Sciatic nerve (tissue), 2 donors: ENCODE results near the gene CD2BP2. TPM values are rescaled to one million over a fixed set of nuclear protein-coding genes. Genes with fewer than 3 reads are reported as not detected.

Experiments
- ATAC-seq: fragments of 200-7000 bp; cut with Tn5 transposase; one replicate; pipeline ENCODE4 v1.9.1; 2020; ENCODE audit warnings: mild to moderate bottlenecking, moderate library complexity
- DNase-seq: peaks from one replicate; pipeline ENCODE4 v3.0.0-alpha.2; 2020; ENCODE audit warnings: low spot score
- intact Hi-C: fragments of 100-400 bp; cut with DNase I; formaldehyde crosslinking; loops from one replicate; pipeline ENCODE4 v1.14.2; 2022
- total RNA-seq: library from RNA; stranded (reverse); fragmentation: NEBNext Ultra II Directional; extraction: Animal tissue kit (Norgen Biotek cat#: 25700); gene quantifications from one replicate; pipeline ENCODE4 v1.2.1, GENCODE V29; 2021
- donor health status: DM: no; HTN: no; CAD: no.
- donor health status: DM: no; HTN: no; CAD: no.

CD2BP2 gene
- total RNA-seq, 1 donor from 2014 or later: 49.8 TPM

DNA sequence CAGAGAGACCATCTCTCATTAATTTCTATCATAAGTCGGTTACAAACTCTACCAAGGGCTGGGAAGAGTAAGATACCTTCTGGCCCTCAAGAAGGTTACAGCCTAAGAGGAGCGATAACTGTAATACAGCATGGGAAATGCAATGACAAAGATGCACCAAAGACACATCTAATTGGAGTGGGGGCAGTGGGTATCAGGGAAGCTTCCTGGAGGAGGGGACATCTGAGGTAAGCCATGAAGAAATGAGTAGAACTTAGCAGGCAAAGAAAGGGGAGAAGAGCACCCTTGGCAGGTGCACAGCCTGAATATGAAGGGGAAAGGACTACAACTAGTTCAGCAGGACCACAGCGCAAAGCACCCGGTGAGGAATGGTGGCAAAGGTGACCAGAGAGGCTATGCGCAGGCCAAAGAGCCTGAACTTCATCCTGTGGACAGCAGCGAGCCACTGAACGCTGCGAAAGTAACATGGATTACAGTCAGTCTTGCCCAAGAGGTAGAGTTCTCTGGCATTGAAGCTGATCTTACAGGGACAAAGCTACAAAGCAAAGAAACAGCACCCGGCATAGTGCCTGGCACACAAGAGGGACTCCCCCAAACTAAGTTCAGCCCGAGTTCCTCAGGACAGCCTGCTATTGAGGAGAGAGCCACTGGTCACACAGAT is 12.4 kb upstream of the CD2BP2 start:
- intact Hi-C loops: no loop called here
- DNase-seq: no peak
- no peak for ATAC-seq

DNA sequence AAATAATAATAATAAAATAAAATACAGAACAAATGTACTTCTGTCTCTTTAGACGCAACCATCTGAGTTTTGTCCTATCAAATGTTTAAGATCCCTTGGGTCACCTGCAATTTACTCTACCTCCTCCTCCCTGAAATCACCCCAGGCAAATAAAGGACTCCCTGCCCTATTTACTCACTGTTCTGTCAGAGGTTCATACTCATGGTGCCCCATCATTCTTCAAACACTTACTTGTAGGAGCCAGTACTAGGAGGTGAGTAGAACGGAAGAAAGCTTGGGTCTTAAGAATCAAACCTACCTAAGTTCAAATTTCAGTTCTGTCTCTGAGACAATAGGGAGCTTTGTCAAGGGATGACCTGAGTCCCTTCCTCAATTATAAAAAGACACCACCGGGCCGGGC is 11.4 kb upstream of the CD2BP2 start:
- intact Hi-C loops: no loop called here
- no peak for ATAC-seq
- no peak for DNase-seq

DNA sequence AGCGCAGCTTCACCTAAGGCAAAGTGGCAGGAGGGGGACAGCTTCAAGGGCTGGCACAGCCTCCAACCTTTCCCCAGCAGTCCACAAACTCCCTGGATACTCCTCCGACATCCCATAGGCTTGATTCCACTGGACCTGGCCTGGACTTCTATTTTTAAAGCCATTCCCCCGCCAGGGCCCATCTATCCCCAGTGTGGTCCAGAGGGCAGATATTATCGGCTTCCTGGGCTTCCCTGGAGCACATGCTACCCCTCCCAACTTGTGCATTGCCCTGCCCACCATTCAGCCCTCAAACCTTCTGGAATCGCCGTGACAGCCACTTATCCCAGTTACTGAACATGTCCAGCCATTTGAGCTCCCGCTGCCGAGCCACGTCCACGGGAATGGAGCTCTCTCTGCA is 10.1 kb upstream of the CD2BP2 start:
- intact Hi-C loops: no loop called here
- no peak for DNase-seq
- ATAC-seq: no peak

DNA sequence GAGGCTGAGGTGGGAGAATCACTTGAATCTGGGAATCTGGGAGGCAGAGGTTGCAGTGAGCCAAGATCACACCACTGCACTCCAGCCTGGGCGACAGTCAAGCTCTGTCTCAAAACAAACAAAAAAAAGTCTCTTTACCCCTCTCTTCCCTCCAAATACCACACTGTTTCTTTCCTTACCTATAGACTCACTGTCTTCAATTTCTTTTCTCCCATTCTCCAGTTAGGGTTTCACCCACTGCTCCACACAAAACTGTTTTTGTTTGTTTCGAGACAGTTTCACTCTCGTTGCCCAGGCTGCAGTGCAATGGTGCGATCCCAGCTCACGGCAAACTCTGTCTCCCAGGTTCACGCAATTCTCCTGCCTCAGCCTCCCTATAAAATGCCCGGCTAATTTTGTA is 6.1 kb upstream of the CD2BP2 start:
- DNase-seq (no peak), ATAC-seq (no peak)
- intact Hi-C loops: no loop called here

DNA sequence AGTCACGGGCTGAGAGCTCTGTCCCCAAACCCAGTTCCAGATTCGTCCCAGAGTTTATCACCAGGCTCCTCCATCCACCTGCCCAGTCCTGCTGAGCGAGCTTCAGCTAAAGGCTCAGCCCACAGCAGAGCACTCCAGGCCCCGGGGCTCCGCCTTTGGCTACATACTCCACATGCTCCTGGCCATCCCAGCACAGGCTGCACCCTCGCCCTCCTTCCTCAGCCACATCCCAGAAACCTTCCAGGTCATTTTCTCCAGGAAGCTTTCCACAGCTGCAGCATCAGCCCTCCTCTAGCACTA is 4.7 kb upstream of the CD2BP2 start:
- intact Hi-C loops: no loop called here
- ATAC-seq (no peak), DNase-seq (no peak)

DNA sequence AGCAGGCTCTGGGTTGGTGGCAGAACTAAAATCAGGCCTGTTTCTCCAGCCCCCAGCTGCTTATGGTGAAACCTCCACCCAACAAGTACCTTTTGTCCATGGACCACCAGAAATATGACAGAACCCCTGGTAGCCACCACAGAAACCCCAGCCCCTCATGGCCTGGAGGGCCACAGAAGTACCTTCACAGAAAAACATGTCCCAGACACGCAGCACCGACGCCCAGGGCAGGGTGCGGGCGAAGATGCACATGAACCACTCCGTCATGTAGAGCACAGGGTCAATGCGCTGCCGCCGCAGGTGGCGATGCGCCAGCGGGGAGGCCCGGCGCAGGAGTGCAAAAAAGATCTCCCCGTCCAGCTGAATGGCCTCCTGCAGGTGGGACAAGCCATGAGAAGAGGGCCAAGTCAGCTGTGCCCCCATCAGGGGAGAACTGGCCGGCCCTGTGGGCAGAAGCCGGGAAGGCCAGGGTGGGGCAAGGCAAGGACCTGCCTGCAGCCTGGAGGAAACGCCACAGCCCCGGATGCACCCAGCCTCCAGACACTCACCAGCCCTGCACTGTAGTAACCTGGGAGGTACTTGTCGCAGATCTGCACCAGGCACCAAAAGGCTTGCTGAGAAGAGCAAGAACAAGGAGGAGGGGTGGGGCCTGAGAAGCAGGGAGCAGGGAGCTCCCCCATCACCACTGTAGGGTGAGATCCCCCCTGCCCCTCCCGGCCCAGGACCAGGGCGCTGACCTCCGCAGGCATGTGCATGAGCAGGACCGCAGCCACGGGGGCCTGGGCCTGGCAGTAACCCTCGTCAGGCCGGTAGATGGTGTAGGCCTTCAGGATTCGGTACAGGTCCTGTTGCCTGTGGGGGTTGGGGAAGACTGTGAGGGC is 4.1 kb upstream of the CD2BP2 start:
- no peak for ATAC-seq
- intact Hi-C loops: no loop called here
- no peak for DNase-seq

DNA sequence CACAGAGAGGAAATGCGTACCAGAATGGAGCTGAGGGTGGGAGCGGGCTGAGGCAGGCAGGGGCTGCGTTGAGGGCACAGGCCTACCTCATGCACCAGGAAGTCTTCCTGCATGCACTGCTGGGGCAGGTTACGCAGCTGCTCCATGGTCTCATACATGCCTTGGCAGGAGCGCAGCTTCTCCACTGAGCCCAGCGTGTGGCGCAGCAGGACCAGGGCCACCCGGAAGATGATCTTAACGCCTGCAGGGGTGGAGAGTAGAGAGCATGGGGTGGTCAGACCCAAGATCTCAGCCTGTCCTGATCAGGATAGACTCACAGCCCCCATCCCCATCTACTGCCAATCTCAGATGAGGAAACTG is 3.4 kb upstream of the CD2BP2 start:
- DNase-seq (no peak), ATAC-seq (no peak)
- intact Hi-C loops: no loop called here

DNA sequence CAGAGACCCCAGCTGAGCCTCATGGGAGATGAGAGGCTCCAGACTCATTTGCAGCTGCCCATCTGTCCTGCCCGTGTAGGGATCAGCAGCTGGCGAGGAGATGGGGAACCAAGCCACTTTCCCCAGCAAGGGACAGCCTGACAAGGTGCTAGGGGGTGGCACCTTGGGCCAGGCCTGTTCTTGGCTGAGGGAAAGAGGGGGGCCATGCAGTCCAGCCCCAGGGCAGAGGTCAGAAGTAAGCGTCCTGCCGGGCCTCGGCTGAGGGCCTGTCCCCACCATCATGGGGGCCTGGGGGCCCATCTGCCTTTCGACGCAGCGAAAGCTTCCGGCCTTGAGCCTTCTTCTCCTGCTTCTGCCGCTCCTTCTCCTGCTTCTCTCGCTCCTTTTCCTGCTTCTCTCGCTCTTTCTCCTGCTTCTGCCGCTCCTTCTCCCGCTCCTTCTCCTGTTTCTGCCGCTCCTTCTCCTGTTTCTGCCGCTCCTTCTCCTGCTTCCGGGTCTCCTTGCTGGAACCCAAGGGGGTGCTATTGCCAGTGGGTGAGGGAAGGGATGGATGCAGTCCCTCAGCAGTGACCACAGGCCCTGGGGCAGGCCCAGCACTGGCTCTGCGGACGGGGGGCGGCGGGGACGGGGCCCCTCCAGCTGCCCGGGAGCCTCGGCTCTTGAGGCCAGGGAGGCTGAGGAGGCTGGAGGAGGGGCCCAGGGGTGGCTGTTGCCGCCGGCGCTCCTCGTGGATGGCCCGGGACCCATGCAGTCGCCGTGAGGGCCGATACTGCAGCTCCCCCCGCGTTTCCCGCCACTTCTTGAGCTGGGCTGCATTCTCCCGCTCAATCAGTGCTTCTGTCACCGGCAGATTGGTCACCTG is 2.8 kb upstream of the CD2BP2 start:
- ATAC-seq (no peak), DNase-seq (no peak)
- intact Hi-C loops: no loop called here

DNA sequence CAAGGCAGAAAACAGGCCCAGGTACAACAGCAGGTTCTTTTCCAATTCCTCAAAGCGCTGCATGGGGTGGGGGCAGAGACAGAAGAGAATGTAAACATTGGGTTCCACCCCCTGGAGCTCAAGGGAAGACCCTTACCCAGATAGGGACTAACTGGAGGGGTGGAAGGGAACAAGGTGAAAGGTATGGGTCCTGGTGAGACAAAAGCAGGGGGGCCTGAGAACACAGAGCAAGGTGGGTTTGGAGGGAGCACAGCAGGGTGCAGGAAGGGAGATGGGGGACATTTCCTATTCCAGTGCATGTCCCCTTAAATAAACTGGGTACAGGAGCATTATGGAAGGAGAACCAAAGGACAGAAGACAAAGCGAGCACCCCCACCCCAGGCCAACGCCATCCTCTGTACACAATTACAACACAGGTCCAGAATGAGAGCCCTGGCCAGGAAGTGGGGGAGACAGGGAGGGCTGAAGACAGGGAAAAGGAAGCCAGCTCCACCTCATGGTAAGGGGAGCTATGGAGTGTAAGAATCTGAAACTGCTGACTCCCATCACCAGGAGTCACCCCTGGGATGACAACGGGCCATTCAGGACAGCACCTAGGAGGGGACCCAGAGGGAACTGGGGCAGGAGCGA is 2.1 kb upstream of the CD2BP2 start:
- ATAC-seq (no peak), DNase-seq (no peak)
- intact Hi-C loops: no loop called here

DNA sequence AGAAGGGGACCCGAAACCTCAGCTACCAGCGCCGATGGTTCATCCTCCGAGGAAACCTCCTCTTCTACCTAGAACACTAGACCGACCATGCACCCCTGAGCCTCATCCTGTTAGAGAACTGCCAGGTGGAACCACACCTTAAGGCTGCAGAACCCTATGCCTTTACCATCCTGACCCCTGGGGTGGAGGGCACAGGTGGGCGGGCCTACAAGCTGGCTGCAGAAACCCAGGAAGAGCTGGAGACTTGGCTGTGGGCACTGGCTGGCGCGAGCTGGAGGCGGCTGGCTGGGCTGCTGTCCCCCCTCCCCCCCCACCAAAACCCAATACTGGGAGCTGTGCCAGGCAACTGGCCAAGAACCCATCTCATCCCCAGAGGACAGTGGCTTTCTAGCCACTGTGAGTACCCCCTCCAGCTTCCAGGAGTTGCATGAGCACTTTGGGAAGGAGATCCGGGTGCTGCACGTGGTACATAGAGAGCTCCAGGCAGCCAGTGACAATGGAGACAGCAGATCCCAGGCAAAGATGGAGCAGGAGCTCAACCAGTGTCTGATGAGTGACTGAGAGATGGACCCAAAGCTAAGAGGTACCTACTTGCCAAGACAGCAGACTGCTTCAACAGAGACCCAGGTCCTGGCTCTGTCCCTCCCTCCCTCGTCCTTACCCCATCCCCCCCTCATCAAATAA is 1.4 kb upstream of the CD2BP2 start:
- ATAC-seq: no peak
- intact Hi-C loops: no loop called here
- DNase-seq: no peak

DNA sequence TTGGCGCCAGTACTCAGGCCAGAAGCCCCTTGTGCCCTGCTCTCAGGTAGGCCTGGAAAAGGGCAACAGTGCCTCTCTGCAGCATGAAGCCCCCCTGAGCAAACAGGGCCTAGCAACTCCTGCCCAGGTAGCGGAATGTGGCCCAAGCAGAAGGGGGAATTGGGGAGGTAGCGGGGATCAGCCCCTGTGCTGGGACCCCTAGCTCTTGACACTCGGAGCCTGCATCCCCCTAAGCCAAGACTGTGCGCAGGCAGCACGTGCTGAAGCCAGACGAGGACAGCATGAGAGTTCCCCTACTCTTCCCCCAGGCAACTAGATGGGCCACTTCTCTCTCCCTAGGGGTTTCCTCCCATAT is 823 bp upstream of the CD2BP2 start:
- ATAC-seq (peak; percentile 2), DNase-seq (no peak)
- intact Hi-C loops: no loop called here

DNA sequence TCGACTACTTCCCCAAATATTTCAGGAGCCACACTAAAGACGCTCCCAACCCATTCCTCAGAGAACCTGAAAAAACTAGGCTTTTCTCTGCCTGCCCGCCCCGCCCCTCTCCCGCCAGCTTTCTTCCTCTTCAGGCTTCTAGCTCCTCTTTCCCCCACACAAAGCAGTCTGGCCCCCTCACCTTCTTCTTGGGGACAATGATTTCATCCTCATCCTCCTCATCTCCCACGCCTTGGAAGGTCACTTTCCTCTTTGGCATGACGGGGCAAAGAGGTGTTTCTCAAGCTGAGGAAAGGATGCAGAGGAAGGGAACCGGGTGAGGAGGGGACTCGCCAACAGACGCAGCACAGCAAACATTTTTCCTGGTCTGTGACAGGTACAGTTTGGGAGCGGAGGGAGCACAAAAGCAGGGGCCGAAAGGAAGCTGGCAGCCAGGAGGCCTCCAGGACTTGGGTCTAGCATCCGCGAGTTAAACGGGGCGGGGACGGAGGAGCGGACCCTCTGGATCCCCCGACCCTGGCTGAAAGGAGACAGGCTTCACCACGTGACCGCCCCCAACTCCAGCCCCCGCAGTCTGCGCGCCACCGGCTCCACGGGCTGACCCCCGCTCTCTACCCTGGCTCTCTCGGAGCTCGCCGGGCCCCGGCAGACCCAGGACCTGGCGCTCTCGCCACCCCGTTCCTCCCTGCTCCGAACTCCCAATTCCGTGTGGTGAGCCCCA is 525 bp downstream of the CD2BP2 start:
- DNase-seq (peak; percentile 62), ATAC-seq (peak; percentile 39)
- intact Hi-C loops: no loop called here

DNA sequence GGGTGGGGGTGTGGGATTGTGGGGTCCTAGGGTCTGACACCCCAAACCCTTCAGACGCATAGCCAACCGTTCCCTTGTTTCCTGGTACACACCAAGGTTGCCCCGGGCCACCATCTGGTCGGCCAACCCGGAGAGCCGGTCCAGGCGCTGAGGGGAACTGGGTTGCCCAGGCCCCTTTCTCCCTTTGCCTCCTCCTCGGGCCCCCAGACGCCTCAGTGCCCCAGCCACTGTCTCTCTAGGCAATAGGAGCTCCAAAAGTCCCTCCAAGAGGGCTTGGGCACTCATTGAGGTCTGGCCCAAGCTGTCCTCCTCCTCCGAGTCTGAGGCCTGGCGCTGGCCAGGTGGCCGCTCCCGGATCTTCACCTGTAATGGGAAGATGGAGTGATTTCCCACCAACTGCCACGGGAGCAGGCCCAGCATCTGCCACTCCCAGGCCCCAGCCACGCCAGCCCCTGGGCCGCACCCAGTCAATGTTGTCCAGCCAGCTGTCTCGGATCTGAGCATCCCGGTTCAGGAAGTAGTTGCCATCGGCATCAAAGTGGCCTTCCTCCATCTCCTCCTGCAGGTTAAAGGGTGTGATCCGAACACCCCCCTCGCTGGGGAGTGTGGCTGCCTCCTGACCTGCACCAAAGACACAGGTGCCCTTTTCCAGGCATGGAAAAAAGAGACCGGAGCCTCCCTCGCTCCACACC is 1.5 kb downstream of the CD2BP2 start:
- DNase-seq: peak; percentile 52
- ATAC-seq: no peak
- intact Hi-C loops: no loop called here

DNA sequence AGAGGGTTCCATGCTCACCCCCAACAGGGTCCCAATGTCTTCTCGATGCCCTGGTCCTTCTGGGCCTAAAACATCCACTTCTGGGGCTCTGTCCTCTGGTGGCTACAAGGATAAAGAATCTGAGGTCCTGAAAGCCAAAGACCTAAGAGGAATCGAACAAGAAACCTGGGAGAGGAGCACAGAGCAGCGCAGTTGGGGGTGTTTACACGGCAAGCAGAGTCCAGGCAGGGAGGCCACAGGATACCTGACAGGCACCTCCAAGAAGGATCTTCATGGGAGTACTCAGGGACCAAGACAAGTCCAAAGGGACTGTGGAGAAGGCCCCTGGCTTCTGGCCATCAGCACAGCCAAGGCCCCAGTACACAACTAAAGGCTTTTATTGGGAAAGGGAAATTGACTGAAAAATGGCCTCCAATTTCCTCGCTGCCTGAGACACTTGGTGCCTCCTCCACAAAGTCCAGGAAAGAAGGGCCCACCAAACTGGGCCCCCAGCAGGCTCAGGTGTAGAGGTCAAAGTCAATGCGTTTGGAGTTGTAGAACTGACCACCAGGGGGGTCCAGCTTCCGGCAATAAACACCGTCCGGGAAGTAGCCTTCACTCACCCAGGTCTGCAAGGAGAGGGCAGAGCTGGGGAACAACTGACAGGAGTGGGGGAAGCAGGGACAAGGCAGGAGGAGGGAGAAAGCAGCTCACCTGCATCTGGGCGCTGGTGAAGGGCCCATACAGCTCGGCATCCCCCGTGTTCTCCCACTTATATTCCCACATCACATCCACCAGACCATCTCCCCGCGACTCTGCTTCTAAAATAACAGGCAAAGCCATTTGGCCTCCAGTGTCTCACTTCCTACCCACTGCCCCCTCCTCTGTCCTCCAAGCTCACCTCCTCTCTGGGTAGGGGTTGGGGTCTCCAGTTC is 2.4 kb downstream of the CD2BP2 start:
- ATAC-seq: no peak
- peak; percentile 35 for DNase-seq
- intact Hi-C loops: no loop called here

DNA sequence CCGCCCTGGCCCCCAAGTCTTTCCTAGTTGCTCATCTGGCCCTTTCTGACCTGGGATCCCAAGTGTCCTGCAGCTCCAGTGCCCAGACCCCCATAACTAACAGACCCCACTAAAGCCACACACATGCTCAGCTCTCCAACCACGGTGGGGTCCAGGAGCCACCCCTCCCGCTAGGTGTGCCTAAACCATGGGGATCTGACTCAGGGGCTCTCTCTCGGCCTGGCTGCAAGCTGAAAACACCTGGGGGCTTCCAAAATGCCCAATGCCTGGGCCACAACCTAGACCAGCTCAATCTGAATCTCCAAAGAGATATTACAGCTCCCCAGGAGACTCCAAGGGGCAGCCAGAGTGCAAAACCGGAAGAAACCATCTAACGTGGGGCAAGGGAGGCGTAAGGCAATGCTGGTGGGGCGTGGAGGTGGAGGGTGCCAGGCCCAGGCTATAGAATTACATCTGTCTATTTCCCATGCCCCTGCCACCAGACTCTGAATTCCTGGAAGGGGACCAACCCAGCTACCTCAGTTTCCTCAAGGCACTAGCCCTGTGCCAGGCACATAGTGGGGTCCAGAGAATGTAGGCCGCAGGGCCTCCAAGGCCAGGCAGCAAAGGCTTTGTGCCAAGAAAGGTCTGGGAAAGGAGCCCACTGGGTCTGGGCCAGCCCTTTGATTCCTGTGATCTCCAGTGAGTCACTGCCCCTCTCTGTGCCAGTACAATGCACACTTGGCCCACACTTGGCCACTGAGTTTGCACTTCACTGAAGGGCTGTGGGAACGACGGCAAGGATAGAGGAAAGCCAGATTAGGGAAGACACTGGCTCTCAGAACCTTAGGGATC is 3.3 kb downstream of the CD2BP2 start:
- DNase-seq (peak; percentile 82), ATAC-seq (peak; percentile 19)
- intact Hi-C loops: no loop called here

DNA sequence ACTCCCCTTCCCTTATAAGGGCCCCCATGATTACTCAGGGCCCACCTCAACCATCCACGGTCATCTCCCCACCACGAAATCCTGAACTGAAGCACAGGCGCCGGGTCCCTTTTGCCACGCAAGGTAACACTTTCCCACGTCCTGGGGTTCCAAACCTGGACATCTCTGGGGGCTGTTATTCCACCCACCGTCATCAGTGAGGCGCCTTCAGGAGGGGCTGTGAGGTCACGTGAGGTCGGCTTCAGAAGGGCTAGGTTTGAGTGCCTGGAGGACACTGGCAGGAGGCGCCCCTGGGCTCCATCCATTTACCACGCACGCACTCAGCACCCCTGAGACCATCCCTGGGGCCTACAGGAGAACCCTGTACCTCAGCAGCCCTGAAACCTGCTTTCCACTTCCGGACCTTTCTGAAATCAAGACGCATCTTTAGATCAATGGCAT is 4.1 kb downstream of the CD2BP2 start:
- intact Hi-C loops: no loop called here
- DNase-seq (peak; percentile 55), ATAC-seq (no peak)
